ENCODE measurements around the gene CNGB1.
"Not testable (repeated sequence)": the region's sequence is repeated elsewhere in the genome, so short reads cannot be mapped to it uniquely, and the experiment has no call there.

The CNGB1 gene

GRCh38 chr16:57950382-57950781, 20.5 kb downstream of the CNGB1 start:
- DNase-seq: no peak

GRCh38 chr16:57949595-57950238, 21.2 kb downstream of the CNGB1 start:
- DNase-seq: no peak

- no peak for DNase-seq
Measured at GRCh38 chr16:57949013-57949412, 21.9 kb downstream of the CNGB1 start.

GRCh38 chr16:57948027-57948426, 22.9 kb downstream of the CNGB1 start:
- no peak for DNase-seq

GRCh38 chr16:57947261-57947660, 23.7 kb downstream of the CNGB1 start:
- DNase-seq: no peak

- no peak for DNase-seq
Measured at GRCh38 chr16:57946181-57946801, 24.6 kb downstream of the CNGB1 start.

- no peak for DNase-seq
Measured at GRCh38 chr16:57945740-57946138, 25.2 kb downstream of the CNGB1 start.

GRCh38 chr16:57944970-57945739, 25.8 kb downstream of the CNGB1 start:
- DNase-seq: no peak

- DNase-seq: not testable (repeated sequence)
Measured at GRCh38 chr16:57943381-57943780, 27.5 kb downstream of the CNGB1 start.

GRCh38 chr16:57941901-57942300, 29.0 kb downstream of the CNGB1 start:
- not testable (repeated sequence) for DNase-seq

GRCh38 chr16:57941016-57941664, 29.8 kb downstream of the CNGB1 start:
- no peak for DNase-seq

- DNase-seq: no peak
Measured at GRCh38 chr16:57940382-57940966, 30.5 kb downstream of the CNGB1 start.

GRCh38 chr16:57939872-57940224, 31.1 kb downstream of the CNGB1 start:
- DNase-seq: no peak

- DNase-seq: no peak
Measured at GRCh38 chr16:57938936-57939871, 31.7 kb downstream of the CNGB1 start.

GRCh38 chr16:57938484-57938883, 32.4 kb downstream of the CNGB1 start:
- DNase-seq: no peak

- no peak for DNase-seq
Measured at GRCh38 chr16:57937861-57938260, 33.1 kb downstream of the CNGB1 start.

GRCh38 chr16:57935904-57936303, 35.0 kb downstream of the CNGB1 start:
- DNase-seq: no peak

GRCh38 chr16:57930533-57930932, 40.4 kb downstream of the CNGB1 start:
- DNase-seq: no peak

- no peak for DNase-seq
Measured at GRCh38 chr16:57929250-57929649, 41.7 kb downstream of the CNGB1 start.

GRCh38 chr16:57926041-57926440, 44.9 kb downstream of the CNGB1 start:
- no peak for DNase-seq

GRCh38 chr16:57925310-57925709, 45.6 kb downstream of the CNGB1 start:
- DNase-seq: no peak

GRCh38 chr16:57924514-57924913, 46.4 kb downstream of the CNGB1 start:
- no peak for DNase-seq
